ENCODE data around the gene SLC25A40. TPM values are rescaled to one million over a fixed set of nuclear protein-coding genes. Genes with fewer than 3 reads are reported as not detected.

Gene SLC25A40
- total RNA-seq, 3 donors from 2014 or later = 9.8 to 34.1 (median 13.8) TPM

GRCh38 chr7:87866089-87866488 is 10.1 kb downstream of the SLC25A40 start:
- DNase-seq (ENCODE audit: low spot score in 2 of 2) = no peak
- H3K36me3 ChIP-seq = no peaks in the 10 kb centered on the region
- no peak overlapping the region for H3K27ac ChIP-seq
- H3K4me3 ChIP-seq = no peak overlapping the region
- no peaks in the 10 kb centered on the region for H3K27me3 ChIP-seq
- H3K4me1 ChIP-seq = no peaks in the 10 kb centered on the region
- TF ChIP-seq CTCF (IDR thresholded peaks at IDR 0.05) (no peak), POLR2A (IDR thresholded peaks at IDR 0.05) (no peak), POLR2AphosphoS5 (IDR thresholded peaks at IDR 0.05) (no peak)
- intact Hi-C loops (cut with DNase I; ENCODE audit: low total_unique reads) = no loop called here
- peaks cover 12 to 27% of the 10 kb centered on the region in 2 donors for H3K9me3 ChIP-seq

GRCh38 chr7:87858417-87859100 is 17.6 kb downstream of the SLC25A40 start:
- Histone ChIP-seq H3K27me3 (no peaks in the 10 kb centered on the region), H3K9me3 (no peaks in the 10 kb centered on the region), H3K36me3 (peaks cover 5% of the 10 kb centered on the region), H3K4me1 (no peaks in the 10 kb centered on the region), H3K4me3 (no peak overlapping the region), H3K27ac (no peak overlapping the region)
- no peak for DNase-seq (ENCODE audit: low spot score in 2 of 2)
- intact Hi-C loops (cut with DNase I; ENCODE audit: low total_unique reads) = no loop called here
- TF ChIP-seq CTCF (IDR thresholded peaks at IDR 0.05) (no peak), POLR2A (IDR thresholded peaks at IDR 0.05) (no peak), POLR2AphosphoS5 (IDR thresholded peaks at IDR 0.05) (no peak)

- DNase-seq (ENCODE audit: low spot score in 2 of 2) = no peak
- no peaks in the 10 kb centered on the region for H3K4me1 ChIP-seq
- no peak for TF ChIP-seq POLR2A (IDR thresholded peaks at IDR 0.05)
- no peak for TF ChIP-seq POLR2AphosphoS5 (IDR thresholded peaks at IDR 0.05)
- TF ChIP-seq CTCF (IDR thresholded peaks at IDR 0.05) = no peak
- no peak overlapping the region for H3K27ac ChIP-seq
- peaks cover 5% of the 10 kb centered on the region for H3K36me3 ChIP-seq
- H3K4me3 ChIP-seq = no peak overlapping the region
- intact Hi-C loops (cut with DNase I; ENCODE audit: low total_unique reads) = no loop called here
- no peaks in the 10 kb centered on the region for H3K27me3 ChIP-seq
- no peaks in the 10 kb centered on the region for H3K9me3 ChIP-seq
Observed at GRCh38 chr7:87853237-87853864, 22.8 kb downstream of the SLC25A40 start.

GRCh38 chr7:87852306-87852705 is 23.9 kb downstream of the SLC25A40 start:
- no peak for TF ChIP-seq POLR2AphosphoS5 (IDR thresholded peaks at IDR 0.05)
- TF ChIP-seq POLR2A (IDR thresholded peaks at IDR 0.05) = no peak
- TF ChIP-seq CTCF (IDR thresholded peaks at IDR 0.05) = no peak
- no peak overlapping the region for H3K4me3 ChIP-seq
- H3K4me1 ChIP-seq = no peaks in the 10 kb centered on the region
- H3K27ac ChIP-seq = no peak overlapping the region
- H3K36me3 ChIP-seq = peaks cover 5% of the 10 kb centered on the region
- DNase-seq (ENCODE audit: low spot score in 2 of 2) = no peak
- no peaks in the 10 kb centered on the region for H3K27me3 ChIP-seq
- no peaks in the 10 kb centered on the region for H3K9me3 ChIP-seq
- intact Hi-C loops (cut with DNase I; ENCODE audit: low total_unique reads) = no loop called here

GRCh38 chr7:87850836-87851593 is 25.1 kb downstream of the SLC25A40 start:
- Histone ChIP-seq H3K9me3 (no peaks in the 10 kb centered on the region), H3K4me3 (no peak overlapping the region), H3K36me3 (peaks cover under 1% of the 10 kb centered on the region), H3K4me1 (no peaks in the 10 kb centered on the region), H3K27me3 (no peaks in the 10 kb centered on the region), H3K27ac (no peak overlapping the region)
- no peak for TF ChIP-seq POLR2AphosphoS5 (IDR thresholded peaks at IDR 0.05)
- TF ChIP-seq CTCF (IDR thresholded peaks at IDR 0.05) = no peak
- intact Hi-C loops (cut with DNase I; ENCODE audit: low total_unique reads) = no loop called here
- DNase-seq (ENCODE audit: low spot score in 2 of 2) = no peak
